HG03575 (cell line): ENCODE results near the gene SPATC1L.
"Not testable (repeated sequence)": the region's sequence is repeated elsewhere in the genome, so short reads cannot be mapped to it uniquely, and the experiment has no call there.

Experiments
- ATAC-seq: cut with Tn5 transposase; IDR thresholded peaks from one replicate; pipeline ENCODE4 v1.9.1; 2021; ENCODE audit not compliant: unreplicated experiment, insufficient number of reproducible peaks, low FRiP score; ENCODE audit errors: extremely low read depth

Gene SPATC1L

GRCh38 chr21:46170436-46171193 is 13.6 kb downstream of the SPATC1L start:
- ATAC-seq, result not testable (repeated sequence)

GRCh38 chr21:46168659-46169386 is 15.4 kb downstream of the SPATC1L start:
- no peak for ATAC-seq

GRCh38 chr21:46168238-46168637 is 16.0 kb downstream of the SPATC1L start:
- ATAC-seq, result no peak

GRCh38 chr21:46165098-46165497 is 19.2 kb downstream of the SPATC1L start:
- no peak for ATAC-seq

- ATAC-seq, result no peak
Measured at GRCh38 chr21:46163380-46163779, 20.9 kb downstream of the SPATC1L start.

GRCh38 chr21:46161633-46162592 is 22.3 kb downstream of the SPATC1L start:
- no peak for ATAC-seq

GRCh38 chr21:46160907-46161632 is 23.2 kb downstream of the SPATC1L start:
- ATAC-seq, result no peak

- ATAC-seq, result no peak
Measured at GRCh38 chr21:46160657-46160906, 23.7 kb downstream of the SPATC1L start.

GRCh38 chr21:46159841-46160656 is 24.2 kb downstream of the SPATC1L start:
- no peak for ATAC-seq

GRCh38 chr21:46159390-46159789 is 24.9 kb downstream of the SPATC1L start:
- ATAC-seq, result no peak

- ATAC-seq, result no peak
Measured at GRCh38 chr21:46158666-46159300, 25.5 kb downstream of the SPATC1L start.

- ATAC-seq, result no peak
Measured at GRCh38 chr21:46157987-46158451, 26.2 kb downstream of the SPATC1L start.

- no peak for ATAC-seq
Measured at GRCh38 chr21:46157396-46157986, 26.8 kb downstream of the SPATC1L start.

GRCh38 chr21:46156678-46157077 is 27.6 kb downstream of the SPATC1L start:
- no peak for ATAC-seq

- ATAC-seq, result no peak
Measured at GRCh38 chr21:46156378-46156645, 27.9 kb downstream of the SPATC1L start.

- ATAC-seq, result no peak
Measured at GRCh38 chr21:46155514-46156377, 28.5 kb downstream of the SPATC1L start, which contains the start of gene FTCD. TSS of gene FTCD (minus strand) at chr21:46155579. CDS start at chr21:46155523, 56 bp downstream.
